ENCODE data around the gene HOXB3. TPM values are rescaled to one million over a fixed set of nuclear protein-coding genes. Genes with fewer than 3 reads are reported as not detected.

The HOXB3 gene
- total RNA-seq, 1 donor from 2014 or later, result 2.5 TPM

- intact Hi-C loops (cut with micrococcal nuclease), result no loop called here
- DNase-seq (ENCODE audit: low spot score), result no peak
- Mint-ChIP-seq H3K27ac (no peak overlapping the region), H3K4me1 (ENCODE audit: low read depth) (peaks cover 11% of the 10 kb centered on the region), H3K9me3 (no peaks in the 10 kb centered on the region), H3K4me3 (no peak overlapping the region), H3K27me3 (ENCODE audit: insufficient read depth) (peaks cover 15% of the 10 kb centered on the region), H3K36me3 (ENCODE audit: low read depth) (peaks cover 25% of the 10 kb centered on the region)
Observed at GRCh38 chr17:48569240-48569582, 20.8 kb downstream of the HOXB3 start.

GRCh38 chr17:48568499-48569239 lies 21.4 kb downstream of the HOXB3 start:
- Mint-ChIP-seq H3K9me3 (no peaks in the 10 kb centered on the region), H3K4me1 (ENCODE audit: low read depth) (peaks cover 11% of the 10 kb centered on the region)
- no peak for DNase-seq (ENCODE audit: low spot score)

GRCh38 chr17:48567646-48568354 lies 22.2 kb downstream of the HOXB3 start:
- intact Hi-C loops (cut with micrococcal nuclease), result no loop called here
- Mint-ChIP-seq H3K9me3 (no peaks in the 10 kb centered on the region), H3K4me3 (no peak overlapping the region), H3K27ac (no peak overlapping the region), H3K36me3 (ENCODE audit: low read depth) (peaks cover 25% of the 10 kb centered on the region), H3K27me3 (ENCODE audit: insufficient read depth) (peaks cover 15% of the 10 kb centered on the region), H3K4me1 (ENCODE audit: low read depth) (peaks cover 6% of the 10 kb centered on the region)
- no peak for DNase-seq (ENCODE audit: low spot score)

More at GRCh38 chr17:48568499-48569239, 21.4 kb downstream of the HOXB3 start:
- Mint-ChIP-seq H3K36me3 (ENCODE audit: low read depth) (peaks cover 25% of the 10 kb centered on the region), H3K4me3 (peak overlapping the region; percentile 71), H3K27me3 (ENCODE audit: insufficient read depth) (peaks cover 15% of the 10 kb centered on the region), H3K27ac (no peak overlapping the region)
- intact Hi-C loops (cut with micrococcal nuclease), result no loop called here

GRCh38 chr17:48567209-48567608 lies 22.8 kb downstream of the HOXB3 start:
- Mint-ChIP-seq H3K27ac (no peak overlapping the region), H3K36me3 (ENCODE audit: low read depth) (peaks cover 25% of the 10 kb centered on the region), H3K4me3 (no peak overlapping the region), H3K9me3 (no peaks in the 10 kb centered on the region), H3K4me1 (ENCODE audit: low read depth) (peaks cover 6% of the 10 kb centered on the region), H3K27me3 (ENCODE audit: insufficient read depth) (peaks cover 19% of the 10 kb centered on the region)
- intact Hi-C loops (cut with micrococcal nuclease), result no loop called here
- no peak for DNase-seq (ENCODE audit: low spot score)

GRCh38 chr17:48566717-48567116 lies 23.3 kb downstream of the HOXB3 start:
- H3K9me3 Mint-ChIP-seq, result no peaks in the 10 kb centered on the region
- H3K27me3 Mint-ChIP-seq (ENCODE audit: insufficient read depth), result peaks cover 19% of the 10 kb centered on the region
- H3K4me3 Mint-ChIP-seq, result no peak overlapping the region
- peaks cover 2% of the 10 kb centered on the region for H3K4me1 Mint-ChIP-seq (ENCODE audit: low read depth)
- intact Hi-C loops (cut with micrococcal nuclease), result no loop called here
- H3K36me3 Mint-ChIP-seq (ENCODE audit: low read depth), result peaks cover 23% of the 10 kb centered on the region
- no peak overlapping the region for H3K27ac Mint-ChIP-seq
- DNase-seq (ENCODE audit: low spot score), result no peak

- H3K27me3 Mint-ChIP-seq (ENCODE audit: insufficient read depth), result peaks cover 19% of the 10 kb centered on the region
Observed at GRCh38 chr17:48565925-48566710, 23.9 kb downstream of the HOXB3 start.

GRCh38 chr17:48565022-48565554 lies 25.0 kb downstream of the HOXB3 start:
- no peak for DNase-seq (ENCODE audit: low spot score)
- H3K9me3 Mint-ChIP-seq, result no peaks in the 10 kb centered on the region
- H3K27ac Mint-ChIP-seq, result no peak overlapping the region
- no peak overlapping the region for H3K4me3 Mint-ChIP-seq
- peaks cover 7% of the 10 kb centered on the region for H3K4me1 Mint-ChIP-seq (ENCODE audit: low read depth)
- H3K27me3 Mint-ChIP-seq (ENCODE audit: insufficient read depth), result peaks cover 19% of the 10 kb centered on the region
- intact Hi-C loops (cut with micrococcal nuclease), result no loop called here
- H3K36me3 Mint-ChIP-seq (ENCODE audit: low read depth), result peaks cover 18% of the 10 kb centered on the region

More at GRCh38 chr17:48565925-48566710, 23.9 kb downstream of the HOXB3 start:
- no peaks in the 10 kb centered on the region for H3K9me3 Mint-ChIP-seq
- peaks cover 4% of the 10 kb centered on the region for H3K4me1 Mint-ChIP-seq (ENCODE audit: low read depth)
- intact Hi-C loops (cut with micrococcal nuclease), result no loop called here
- DNase-seq (ENCODE audit: low spot score), result no peak
- no peak overlapping the region for H3K4me3 Mint-ChIP-seq
- peaks cover 19% of the 10 kb centered on the region for H3K36me3 Mint-ChIP-seq (ENCODE audit: low read depth)
- H3K27ac Mint-ChIP-seq, result no peak overlapping the region

GRCh38 chr17:48564188-48565021 lies 25.6 kb downstream of the HOXB3 start:
- no peak overlapping the region for H3K27ac Mint-ChIP-seq
- H3K4me1 Mint-ChIP-seq (ENCODE audit: low read depth), result peaks cover 7% of the 10 kb centered on the region
- DNase-seq (ENCODE audit: low spot score), result no peak
- H3K36me3 Mint-ChIP-seq (ENCODE audit: low read depth), result peaks cover 15% of the 10 kb centered on the region
- intact Hi-C loops (cut with micrococcal nuclease), result no loop called here
- no peaks in the 10 kb centered on the region for H3K9me3 Mint-ChIP-seq
- peaks cover 15% of the 10 kb centered on the region for H3K27me3 Mint-ChIP-seq (ENCODE audit: insufficient read depth)
- no peak overlapping the region for H3K4me3 Mint-ChIP-seq

GRCh38 chr17:48563867-48564187 lies 26.2 kb downstream of the HOXB3 start:
- Mint-ChIP-seq H3K36me3 (ENCODE audit: low read depth) (peaks cover 11% of the 10 kb centered on the region), H3K9me3 (no peaks in the 10 kb centered on the region), H3K27ac (no peak overlapping the region), H3K27me3 (ENCODE audit: insufficient read depth) (peaks cover 10% of the 10 kb centered on the region), H3K4me3 (no peak overlapping the region), H3K4me1 (ENCODE audit: low read depth) (peaks cover 7% of the 10 kb centered on the region)
- no peak for DNase-seq (ENCODE audit: low spot score)
- intact Hi-C loops (cut with micrococcal nuclease), result no loop called here

GRCh38 chr17:48563385-48563838 lies 26.6 kb downstream of the HOXB3 start:
- no peaks in the 10 kb centered on the region for H3K9me3 Mint-ChIP-seq
- intact Hi-C loops (cut with micrococcal nuclease), result no loop called here

GRCh38 chr17:48562934-48563333 lies 27.1 kb downstream of the HOXB3 start:
- Mint-ChIP-seq H3K27me3 (ENCODE audit: insufficient read depth) (peaks cover 12% of the 10 kb centered on the region), H3K36me3 (ENCODE audit: low read depth) (peaks cover 8% of the 10 kb centered on the region)
- intact Hi-C loops (cut with micrococcal nuclease), result no loop called here

More at GRCh38 chr17:48563385-48563838, 26.6 kb downstream of the HOXB3 start:
- DNase-seq (ENCODE audit: low spot score), result no peak
- peaks cover 10% of the 10 kb centered on the region for H3K27me3 Mint-ChIP-seq (ENCODE audit: insufficient read depth)
- H3K27ac Mint-ChIP-seq, result no peak overlapping the region
- no peak overlapping the region for H3K4me3 Mint-ChIP-seq
- H3K4me1 Mint-ChIP-seq (ENCODE audit: low read depth), result peaks cover 7% of the 10 kb centered on the region
- peaks cover 11% of the 10 kb centered on the region for H3K36me3 Mint-ChIP-seq (ENCODE audit: low read depth)

More at GRCh38 chr17:48562934-48563333, 27.1 kb downstream of the HOXB3 start:
- Mint-ChIP-seq H3K9me3 (no peaks in the 10 kb centered on the region), H3K4me3 (no peak overlapping the region), H3K27ac (no peak overlapping the region), H3K4me1 (ENCODE audit: low read depth) (peaks cover 7% of the 10 kb centered on the region)
- DNase-seq (ENCODE audit: low spot score), result no peak

Measured in activated T-helper 1 cell treated with anti-CD3 and anti-CD28 coated beads, Interleukin-12 subunit alpha, Interleukin-12 subunit beta, Interleukin-2, Interleukin-4 antibody, amounts not matched to agents 30 ng/mL and 10 ng/mL and 1 ng/mL, durations not matched to agents 14 hours and 24 hours and 36 hours (primary cell).